WTC11 (cell line): ENCODE measurements around the gene CPNE1. TPM values are rescaled to one million over a fixed set of nuclear protein-coding genes. Genes with fewer than 3 reads are reported as not detected.

ENCODE experiments used
- ATAC-seq: fragments of 200-7000 bp; cut with Tn5 transposase; 2 replicates; pipeline ENCODE4 v1.10.0; 2021; ENCODE audit warnings: mild to moderate bottlenecking, moderate library complexity
- CTCF ChIA-PET: fragments of 300-600 bp; sonication (Branson Sonifier 250); formaldehyde crosslinking; loops from one replicate; lab custom pipeline; 2021; ENCODE audit warnings: antibody characterized with exemption; lab: Charles Lee
- POLR2A ChIA-PET: fragments of 350-600 bp; sonication (Branson Sonifier 250); formaldehyde crosslinking; loops from one replicate; lab custom pipeline; 2021; ENCODE audit warnings: antibody characterized with exemption; lab: Charles Lee
- DNase-seq: peaks from one replicate; pipeline ENCODE4 v3.0.0; 2021; ENCODE audit warnings: low spot score
- H3K27ac Mint-ChIP-seq: 2 replicates; pipeline ENCODE4 v1.8.0; 2021; ENCODE audit warnings: mixed read lengths
- H3K27me3 Mint-ChIP-seq: 2 replicates; pipeline ENCODE4 v1.8.0; 2021; ENCODE audit warnings: low read depth, mild to moderate bottlenecking, moderate library complexity, mixed read lengths
- H3K36me3 Mint-ChIP-seq: 2 replicates; pipeline ENCODE4 v1.8.0; 2021; ENCODE audit warnings: mixed read lengths
- H3K4me1 Mint-ChIP-seq: 2 replicates; pipeline ENCODE4 v1.8.0; 2022; ENCODE audit warnings: mixed read lengths
- H3K4me3 Mint-ChIP-seq: 2 replicates; pipeline ENCODE4 v1.8.0; 2021; ENCODE audit warnings: mild to moderate bottlenecking, moderate library complexity, mixed read lengths
- H3K9me3 Mint-ChIP-seq: 2 replicates; pipeline ENCODE4 v1.8.0; 2021; ENCODE audit warnings: mixed read lengths
- ATF1 ChIP-seq: sonication (generic); formaldehyde crosslinking; IDR thresholded peaks from 2 replicates; pipeline ENCODE4 v1.8.1; 2023; ENCODE audit warnings: mild to moderate bottlenecking, moderate library complexity, missing genetic modification reagents
- CREM ChIP-seq: sonication (generic); formaldehyde crosslinking; IDR thresholded peaks from 2 replicates; pipeline ENCODE4 v1.8.1; 2022; ENCODE audit warnings: mild to moderate bottlenecking, missing genetic modification reagents, moderate library complexity
- ESRRA ChIP-seq: sonication (generic); formaldehyde crosslinking; IDR thresholded peaks from 2 replicates; pipeline ENCODE4 v1.8.1; 2022; ENCODE audit warnings: mild to moderate bottlenecking, missing genetic modification reagents, borderline replicate concordance
- GABPB1 ChIP-seq: sonication (generic); formaldehyde crosslinking; IDR thresholded peaks from 2 replicates; pipeline ENCODE4 v1.8.1; 2023; ENCODE audit warnings: mild to moderate bottlenecking, missing genetic modification reagents
- GTF2I ChIP-seq: fragments of 250-450 bp; sonication (Bioruptor Pico); conservative IDR thresholded peaks from 2 replicates; pipeline ENCODE4 v1.4.0; 2021; ENCODE audit warnings: mild to moderate bottlenecking
- KAT7 ChIP-seq: sonication (generic); formaldehyde crosslinking; IDR thresholded peaks from 2 replicates; pipeline ENCODE4 v1.8.1; 2023; ENCODE audit warnings: missing genetic modification reagents, mild to moderate bottlenecking, borderline replicate concordance
- MLX ChIP-seq: sonication (generic); formaldehyde crosslinking; IDR thresholded peaks from 2 replicates; pipeline ENCODE4 v1.8.1; 2023; ENCODE audit warnings: mild to moderate bottlenecking, missing genetic modification reagents, moderate library complexity
- NR1H2 ChIP-seq: sonication (generic); formaldehyde crosslinking; IDR thresholded peaks from 2 replicates; pipeline ENCODE4 v1.9.0; 2021; ENCODE audit warnings: mild to moderate bottlenecking, moderate library complexity, missing genetic modification reagents
- PRRX2 ChIP-seq: fragments of 250-450 bp; sonication (Bioruptor Pico); IDR thresholded peaks from 2 replicates; pipeline ENCODE4 v1.8.0; 2021; ENCODE audit warnings: mild to moderate bottlenecking
- SMAD3 ChIP-seq: sonication (generic); formaldehyde crosslinking; IDR thresholded peaks from 2 replicates; pipeline ENCODE4 v1.8.0; 2022; ENCODE audit warnings: missing genetic modification reagents, mild to moderate bottlenecking, borderline replicate concordance
- TEAD1 ChIP-seq: sonication (generic); formaldehyde crosslinking; IDR thresholded peaks from 2 replicates; pipeline ENCODE4 v1.8.0; 2022; ENCODE audit warnings: mild to moderate bottlenecking, missing genetic modification reagents
- ZBTB43 ChIP-seq: sonication (generic); formaldehyde crosslinking; IDR thresholded peaks from 2 replicates; pipeline ENCODE4 v1.8.1; 2023; ENCODE audit warnings: mild to moderate bottlenecking, missing genetic modification reagents
- ZMAT4 ChIP-seq: fragments of 250-450 bp; sonication (Bioruptor Pico); IDR thresholded peaks from 2 replicates; pipeline ENCODE4 v1.9.0; 2021; ENCODE audit warnings: mild to moderate bottlenecking
- ZNF317 ChIP-seq: sonication (generic); formaldehyde crosslinking; IDR thresholded peaks from 2 replicates; pipeline ENCODE4 v1.8.1; 2023; ENCODE audit warnings: low read depth, mild to moderate bottlenecking, moderate library complexity, missing genetic modification reagents, borderline replicate concordance
- ZNF416 ChIP-seq: fragments of 250-450 bp; sonication (Bioruptor Pico); IDR thresholded peaks from 2 replicates; pipeline ENCODE4 v1.9.0; 2021; ENCODE audit warnings: mild to moderate bottlenecking, inconsistent platforms
- total RNA-seq: library from RNA; stranded (reverse); gene quantifications from 3 replicates; pipeline ENCODE4 v1.2.3, GENCODE V29; 2021
- TF ChIP-seq, protein P1 (sequence below): fragments of 250-450 bp; sonication (Bioruptor Pico); IDR thresholded peaks from 2 replicates; pipeline ENCODE4 v1.9.0; 2021; ENCODE audit warnings: mild to moderate bottlenecking, borderline replicate concordance
- TF ChIP-seq, protein P2 (sequence below): fragments of 200-600 bp; IDR thresholded peaks from 2 replicates; pipeline ENCODE4 v1.8.0; 2022; ENCODE audit warnings: antibody characterized with exemption
- TF ChIP-seq, protein P3 (sequence below): sonication (generic); formaldehyde crosslinking; IDR thresholded peaks from 2 replicates; pipeline ENCODE4 v1.8.0; 2022; ENCODE audit warnings: missing genetic modification reagents

The CPNE1 gene
- total RNA-seq, 1 experiment from 2014 or later = 312 TPM

DNA sequence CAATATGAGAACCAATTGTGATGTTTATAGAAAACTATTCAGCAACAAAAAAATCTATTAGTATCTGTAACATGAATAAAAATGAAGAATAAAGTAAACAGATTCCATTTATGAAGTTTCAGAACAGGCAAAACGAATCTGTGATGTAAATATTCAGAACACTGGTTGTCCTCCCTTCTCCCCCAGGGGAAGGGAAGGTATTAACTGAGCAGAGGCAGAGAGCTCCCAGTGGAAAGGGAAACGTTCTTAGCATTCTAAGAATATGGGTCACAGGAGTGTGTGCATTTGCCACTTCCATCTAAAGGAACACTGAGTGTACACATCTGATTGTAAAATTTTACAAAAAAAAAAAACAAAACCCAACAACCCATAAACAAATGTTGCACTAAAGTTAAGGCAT lies 25.9 kb downstream of the CPNE1 start:
- POLR2A ChIA-PET = no interaction called here

GRCh38 chr20:35637276-35637675 lies 27.4 kb downstream of the CPNE1 start:
- CTCF ChIA-PET = interaction anchor here (3.5 kb wide), 1 partner anchor 18 kb away, joined by 13 read pairs; no protein-coding TSS in a partner anchor
- peaks cover 8% of the 10 kb centered on the region; the same call in 1 of the 2 replicates for H3K36me3 Mint-ChIP-seq
- H3K27ac Mint-ChIP-seq = no peak overlapping the region; the same call in 1 of the 2 replicates
- H3K27me3 Mint-ChIP-seq = no peaks in the 10 kb centered on the region
- H3K4me3 Mint-ChIP-seq = no peak overlapping the region
- H3K9me3 Mint-ChIP-seq = no peaks in the 10 kb centered on the region
- TF ChIP-seq TEAD1 (CRISPR knock-in tag) = no peak
- TF ChIP-seq ZNF416 (CRISPR knock-in tag) = no peak
- TF ChIP-seq, protein P1, sequence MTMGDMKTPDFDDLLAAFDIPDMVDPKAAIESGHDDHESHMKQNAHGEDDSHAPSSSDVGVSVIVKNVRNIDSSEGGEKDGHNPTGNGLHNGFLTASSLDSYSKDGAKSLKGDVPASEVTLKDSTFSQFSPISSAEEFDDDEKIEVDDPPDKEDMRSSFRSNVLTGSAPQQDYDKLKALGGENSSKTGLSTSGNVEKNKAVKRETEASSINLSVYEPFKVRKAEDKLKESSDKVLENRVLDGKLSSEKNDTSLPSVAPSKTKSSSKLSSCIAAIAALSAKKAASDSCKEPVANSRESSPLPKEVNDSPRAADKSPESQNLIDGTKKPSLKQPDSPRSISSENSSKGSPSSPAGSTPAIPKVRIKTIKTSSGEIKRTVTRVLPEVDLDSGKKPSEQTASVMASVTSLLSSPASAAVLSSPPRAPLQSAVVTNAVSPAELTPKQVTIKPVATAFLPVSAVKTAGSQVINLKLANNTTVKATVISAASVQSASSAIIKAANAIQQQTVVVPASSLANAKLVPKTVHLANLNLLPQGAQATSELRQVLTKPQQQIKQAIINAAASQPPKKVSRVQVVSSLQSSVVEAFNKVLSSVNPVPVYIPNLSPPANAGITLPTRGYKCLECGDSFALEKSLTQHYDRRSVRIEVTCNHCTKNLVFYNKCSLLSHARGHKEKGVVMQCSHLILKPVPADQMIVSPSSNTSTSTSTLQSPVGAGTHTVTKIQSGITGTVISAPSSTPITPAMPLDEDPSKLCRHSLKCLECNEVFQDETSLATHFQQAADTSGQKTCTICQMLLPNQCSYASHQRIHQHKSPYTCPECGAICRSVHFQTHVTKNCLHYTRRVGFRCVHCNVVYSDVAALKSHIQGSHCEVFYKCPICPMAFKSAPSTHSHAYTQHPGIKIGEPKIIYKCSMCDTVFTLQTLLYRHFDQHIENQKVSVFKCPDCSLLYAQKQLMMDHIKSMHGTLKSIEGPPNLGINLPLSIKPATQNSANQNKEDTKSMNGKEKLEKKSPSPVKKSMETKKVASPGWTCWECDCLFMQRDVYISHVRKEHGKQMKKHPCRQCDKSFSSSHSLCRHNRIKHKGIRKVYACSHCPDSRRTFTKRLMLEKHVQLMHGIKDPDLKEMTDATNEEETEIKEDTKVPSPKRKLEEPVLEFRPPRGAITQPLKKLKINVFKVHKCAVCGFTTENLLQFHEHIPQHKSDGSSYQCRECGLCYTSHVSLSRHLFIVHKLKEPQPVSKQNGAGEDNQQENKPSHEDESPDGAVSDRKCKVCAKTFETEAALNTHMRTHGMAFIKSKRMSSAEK (CRISPR knock-in tag) = no peak
- POLR2A ChIA-PET = no interaction called here
- H3K4me1 Mint-ChIP-seq = peaks cover 30% of the 10 kb centered on the region
- no peak for ATAC-seq
- DNase-seq = no peak

More for the DNA sequence above, 25.9 kb downstream of the CPNE1 start:
- no peak for DNase-seq
- ATAC-seq = no peak
- Mint-ChIP-seq H3K36me3 (0 out of 2 replicates have a peak, but pooled peaks cover 3% of the 10 kb centered on the region), H3K4me1 (peaks cover 39% of the 10 kb centered on the region), H3K27me3 (no peaks in the 10 kb centered on the region), H3K9me3 (no peaks in the 10 kb centered on the region), H3K27ac (peak overlapping the region; percentile 17; the same call in 1 of the 2 replicates), H3K4me3 (no peak overlapping the region)
- TF ChIP-seq CREM (no peak), KAT7 (CRISPR knock-in tag) (no peak), GTF2I (CRISPR knock-in tag) (no peak), ZBTB43 (CRISPR knock-in tag) (no peak), GABPB1 (CRISPR knock-in tag) (no peak), ZMAT4 (no peak), NR1H2 (CRISPR knock-in tag) (no peak), ESRRA (CRISPR knock-in tag) (no peak), ATF1 (CRISPR knock-in tag) (no peak), ZNF317 (CRISPR knock-in tag) (no peak), PRRX2 (CRISPR knock-in tag) (no peak), MLX (no peak), SMAD3 (CRISPR knock-in tag) (no peak)
- TF ChIP-seq, protein P2, sequence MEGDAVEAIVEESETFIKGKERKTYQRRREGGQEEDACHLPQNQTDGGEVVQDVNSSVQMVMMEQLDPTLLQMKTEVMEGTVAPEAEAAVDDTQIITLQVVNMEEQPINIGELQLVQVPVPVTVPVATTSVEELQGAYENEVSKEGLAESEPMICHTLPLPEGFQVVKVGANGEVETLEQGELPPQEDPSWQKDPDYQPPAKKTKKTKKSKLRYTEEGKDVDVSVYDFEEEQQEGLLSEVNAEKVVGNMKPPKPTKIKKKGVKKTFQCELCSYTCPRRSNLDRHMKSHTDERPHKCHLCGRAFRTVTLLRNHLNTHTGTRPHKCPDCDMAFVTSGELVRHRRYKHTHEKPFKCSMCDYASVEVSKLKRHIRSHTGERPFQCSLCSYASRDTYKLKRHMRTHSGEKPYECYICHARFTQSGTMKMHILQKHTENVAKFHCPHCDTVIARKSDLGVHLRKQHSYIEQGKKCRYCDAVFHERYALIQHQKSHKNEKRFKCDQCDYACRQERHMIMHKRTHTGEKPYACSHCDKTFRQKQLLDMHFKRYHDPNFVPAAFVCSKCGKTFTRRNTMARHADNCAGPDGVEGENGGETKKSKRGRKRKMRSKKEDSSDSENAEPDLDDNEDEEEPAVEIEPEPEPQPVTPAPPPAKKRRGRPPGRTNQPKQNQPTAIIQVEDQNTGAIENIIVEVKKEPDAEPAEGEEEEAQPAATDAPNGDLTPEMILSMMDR = no peak
- TF ChIP-seq, protein P3, sequence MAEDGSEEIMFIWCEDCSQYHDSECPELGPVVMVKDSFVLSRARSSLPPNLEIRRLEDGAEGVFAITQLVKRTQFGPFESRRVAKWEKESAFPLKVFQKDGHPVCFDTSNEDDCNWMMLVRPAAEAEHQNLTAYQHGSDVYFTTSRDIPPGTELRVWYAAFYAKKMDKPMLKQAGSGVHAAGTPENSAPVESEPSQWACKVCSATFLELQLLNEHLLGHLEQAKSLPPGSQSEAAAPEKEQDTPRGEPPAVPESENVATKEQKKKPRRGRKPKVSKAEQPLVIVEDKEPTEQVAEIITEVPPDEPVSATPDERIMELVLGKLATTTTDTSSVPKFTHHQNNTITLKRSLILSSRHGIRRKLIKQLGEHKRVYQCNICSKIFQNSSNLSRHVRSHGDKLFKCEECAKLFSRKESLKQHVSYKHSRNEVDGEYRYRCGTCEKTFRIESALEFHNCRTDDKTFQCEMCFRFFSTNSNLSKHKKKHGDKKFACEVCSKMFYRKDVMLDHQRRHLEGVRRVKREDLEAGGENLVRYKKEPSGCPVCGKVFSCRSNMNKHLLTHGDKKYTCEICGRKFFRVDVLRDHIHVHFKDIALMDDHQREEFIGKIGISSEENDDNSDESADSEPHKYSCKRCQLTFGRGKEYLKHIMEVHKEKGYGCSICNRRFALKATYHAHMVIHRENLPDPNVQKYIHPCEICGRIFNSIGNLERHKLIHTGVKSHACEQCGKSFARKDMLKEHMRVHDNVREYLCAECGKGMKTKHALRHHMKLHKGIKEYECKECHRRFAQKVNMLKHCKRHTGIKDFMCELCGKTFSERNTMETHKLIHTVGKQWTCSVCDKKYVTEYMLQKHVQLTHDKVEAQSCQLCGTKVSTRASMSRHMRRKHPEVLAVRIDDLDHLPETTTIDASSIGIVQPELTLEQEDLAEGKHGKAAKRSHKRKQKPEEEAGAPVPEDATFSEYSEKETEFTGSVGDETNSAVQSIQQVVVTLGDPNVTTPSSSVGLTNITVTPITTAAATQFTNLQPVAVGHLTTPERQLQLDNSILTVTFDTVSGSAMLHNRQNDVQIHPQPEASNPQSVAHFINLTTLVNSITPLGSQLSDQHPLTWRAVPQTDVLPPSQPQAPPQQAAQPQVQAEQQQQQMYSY (CRISPR knock-in tag) = no peak
- CTCF ChIA-PET = interaction anchor here (0.6 to 3.5 kb wide), 2 partner anchors 20 to 23 kb away, joined by 3 to 13 read pairs; partner anchors contain the start of gene SPAG4
